AG04449 (cell line): Measurements from ENCODE around the gene HID1.

Source experiments
- CTCF ChIA-PET: fragments of 350-600 bp; formaldehyde crosslinking; extraction: SDS; loops from one replicate; lab custom pipeline; 2021; ENCODE audit warnings: antibody characterized with exemption; lab: Yijun Ruan, JAX
- POLR2A ChIA-PET: fragments of 400-600, 350-600 bp; formaldehyde crosslinking; extraction: SDS; loops from one replicate; lab custom pipeline; 2020; ENCODE audit warnings: antibody characterized with exemption, inconsistent platforms; lab: Yijun Ruan, JAX
- DNase-seq: peaks from one replicate; pipeline ENCODE4 v3.0.0-alpha.2; 2010; ENCODE audit warnings: low read depth, low spot score
- H3K4me3 ChIP-seq: 2 replicates; pipeline ENCODE4 v1.5.1; 2011; ENCODE audit warnings: low read depth, mild to moderate bottlenecking, control low read depth, low read length
- TF ChIP-seq, protein P1 (sequence below): IDR thresholded peaks from one replicate; pipeline ENCODE4 v1.5.1; 2011; ENCODE audit warnings: mild to moderate bottlenecking, moderate library complexity, low read length, control low read depth, inconsistent platforms; ENCODE audit not compliant: insufficient read depth; ENCODE audit errors: missing control alignments

The HID1 gene

DNA sequence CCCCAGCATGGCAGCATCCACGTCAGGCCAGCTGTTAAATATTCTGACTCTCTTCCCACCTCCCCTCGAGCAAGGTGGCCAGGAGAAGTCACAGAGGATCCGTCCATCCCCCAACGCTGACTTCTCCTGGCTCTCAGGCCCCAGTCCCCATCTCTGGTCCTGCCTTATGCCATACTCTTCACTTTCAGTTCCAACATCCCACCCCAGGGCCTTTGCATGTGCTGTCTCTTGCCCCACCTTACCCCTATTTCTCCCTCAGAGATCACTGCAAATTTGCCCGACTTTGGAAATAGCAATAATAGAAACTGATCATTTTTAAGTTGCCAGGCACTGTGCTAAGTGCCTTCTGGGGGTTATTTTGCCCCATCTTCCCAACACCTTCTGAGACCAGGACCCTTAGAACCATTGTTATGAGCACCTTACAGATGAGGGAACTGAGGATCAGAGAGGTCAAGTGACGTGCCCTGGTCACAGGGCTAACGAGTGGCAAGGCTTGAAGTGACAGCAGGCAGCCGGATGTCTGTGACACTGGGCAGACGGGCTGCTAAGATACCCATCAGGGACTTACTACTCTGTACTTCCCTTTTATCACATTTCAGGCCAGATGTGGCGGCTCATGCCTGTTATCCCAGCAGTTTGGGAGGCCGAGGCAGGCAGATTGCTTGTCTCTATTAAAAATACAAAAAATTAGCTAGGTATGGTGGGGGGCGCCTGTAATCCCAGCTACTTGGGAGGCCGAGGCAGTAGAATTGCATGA lies 17.7 kb downstream of the HID1 start:
- DNase-seq, result no peak
- H3K4me3 ChIP-seq, result no peak overlapping the region
- ChIA-PET POLR2A (no interaction called here), CTCF (interaction anchor here (0.8 to 9.5 kb wide), 5 partner anchors 10 to 245 kb away, joined by 3 to 181 read pairs (median 102); partner anchors contain the start of genes HID1, OTOP2 and USH1G)
- TF ChIP-seq, protein P1, sequence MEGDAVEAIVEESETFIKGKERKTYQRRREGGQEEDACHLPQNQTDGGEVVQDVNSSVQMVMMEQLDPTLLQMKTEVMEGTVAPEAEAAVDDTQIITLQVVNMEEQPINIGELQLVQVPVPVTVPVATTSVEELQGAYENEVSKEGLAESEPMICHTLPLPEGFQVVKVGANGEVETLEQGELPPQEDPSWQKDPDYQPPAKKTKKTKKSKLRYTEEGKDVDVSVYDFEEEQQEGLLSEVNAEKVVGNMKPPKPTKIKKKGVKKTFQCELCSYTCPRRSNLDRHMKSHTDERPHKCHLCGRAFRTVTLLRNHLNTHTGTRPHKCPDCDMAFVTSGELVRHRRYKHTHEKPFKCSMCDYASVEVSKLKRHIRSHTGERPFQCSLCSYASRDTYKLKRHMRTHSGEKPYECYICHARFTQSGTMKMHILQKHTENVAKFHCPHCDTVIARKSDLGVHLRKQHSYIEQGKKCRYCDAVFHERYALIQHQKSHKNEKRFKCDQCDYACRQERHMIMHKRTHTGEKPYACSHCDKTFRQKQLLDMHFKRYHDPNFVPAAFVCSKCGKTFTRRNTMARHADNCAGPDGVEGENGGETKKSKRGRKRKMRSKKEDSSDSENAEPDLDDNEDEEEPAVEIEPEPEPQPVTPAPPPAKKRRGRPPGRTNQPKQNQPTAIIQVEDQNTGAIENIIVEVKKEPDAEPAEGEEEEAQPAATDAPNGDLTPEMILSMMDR, result no peak

DNA sequence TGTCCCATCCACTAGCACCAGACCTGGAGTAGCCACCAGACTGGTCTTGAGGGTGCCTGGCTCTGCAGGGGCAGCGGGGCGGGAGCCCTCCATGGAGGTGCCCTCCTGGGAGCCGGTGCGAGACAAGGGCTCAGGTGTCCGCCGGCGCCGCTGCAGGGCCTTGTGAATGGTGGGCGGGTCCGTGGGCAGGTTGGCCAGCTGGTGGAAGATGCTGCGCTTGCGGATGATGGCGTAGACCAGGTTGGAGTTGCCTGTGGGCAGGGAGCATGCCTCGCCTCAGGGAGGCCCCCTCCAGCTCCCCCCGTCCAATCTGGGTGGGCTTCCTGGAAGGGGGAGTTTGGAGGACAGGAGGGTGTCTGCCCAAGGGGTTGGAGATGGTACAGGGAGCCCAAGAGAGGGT lies 18.4 kb downstream of the HID1 start:
- TF ChIP-seq, protein P1, result no peak
- POLR2A ChIA-PET, result no interaction called here
- no peak overlapping the region for H3K4me3 ChIP-seq
- no peak for DNase-seq
- CTCF ChIA-PET, result interaction anchor here (1.5 to 8.8 kb wide), 4 partner anchors 7 to 246 kb away, joined by 3 to 109 read pairs (median 82); partner anchors contain the start of genes OTOP2 and USH1G

DNA sequence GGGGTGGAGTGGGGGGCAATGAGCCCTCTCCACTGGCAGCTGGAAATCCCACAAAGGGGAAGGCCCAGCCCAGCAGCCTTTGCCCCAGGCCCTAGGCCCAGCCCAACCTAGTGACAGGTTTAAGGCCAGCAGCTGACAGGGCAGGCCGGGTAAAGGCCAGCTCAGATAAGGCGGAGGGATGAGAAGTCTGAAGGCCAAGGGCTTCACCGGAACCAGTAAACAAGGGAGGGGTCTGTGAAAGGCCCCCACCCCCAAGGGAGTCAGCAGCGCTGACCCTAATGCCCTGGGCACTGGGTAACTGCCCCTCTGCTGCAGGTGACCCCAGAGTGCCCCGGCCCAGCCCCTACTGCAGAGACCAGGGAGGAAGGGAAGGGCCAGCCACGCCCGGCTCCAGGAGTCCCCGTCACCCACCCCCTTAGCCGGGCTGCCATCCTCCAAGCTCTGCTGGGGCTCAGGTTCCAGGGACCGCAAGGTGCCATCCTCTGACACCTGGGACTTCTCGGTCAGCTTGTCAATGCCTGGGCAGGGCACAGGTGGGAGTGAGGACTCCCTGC lies 19.3 kb downstream of the HID1 start:
- H3K4me3 ChIP-seq, result no peak overlapping the region
- TF ChIP-seq, protein P1, result no peak
- CTCF ChIA-PET, result interaction anchor here (1.6 to 8.2 kb wide), 3 partner anchors 8 to 162 kb away, joined by 4 to 109 read pairs (median 61); partner anchors contain the start of genes OTOP2 and USH1G
- POLR2A ChIA-PET, result no interaction called here
- no peak for DNase-seq

DNA sequence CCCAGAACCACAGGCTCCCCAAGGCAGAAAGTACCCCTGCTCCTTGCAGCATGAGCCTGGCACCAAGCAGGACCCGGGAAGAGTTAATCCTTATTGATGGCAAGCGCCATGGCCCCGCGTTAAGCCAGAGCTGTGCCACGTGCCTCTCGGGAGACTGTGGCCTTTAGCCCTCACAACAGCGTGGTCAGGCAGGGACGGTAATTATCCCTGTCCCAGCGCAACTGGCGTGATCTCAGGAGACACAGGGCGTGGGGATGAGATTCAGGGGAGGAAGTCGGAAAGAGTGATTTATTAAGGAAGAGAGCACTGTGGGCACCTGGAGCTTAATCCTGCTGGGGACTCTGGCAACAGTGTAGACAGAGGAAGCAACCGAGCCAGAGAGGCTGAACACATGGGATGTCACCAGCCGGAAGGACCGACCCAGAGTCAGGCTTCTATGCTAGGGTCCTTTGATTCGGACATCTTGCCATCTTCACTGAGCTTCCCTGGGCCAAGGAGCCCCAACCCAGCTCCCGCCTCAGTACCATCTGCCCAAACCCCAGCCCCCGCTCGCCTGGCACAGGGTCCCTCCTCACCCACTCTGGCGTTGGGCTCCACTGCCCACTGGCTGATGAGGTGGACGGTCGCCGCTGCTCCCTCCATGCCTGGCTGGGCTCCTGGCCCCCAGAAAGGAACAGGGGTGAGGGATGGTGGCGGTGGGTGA lies 20.0 kb downstream of the HID1 start:
- no peak for DNase-seq
- TF ChIP-seq, protein P1, result no peak
- H3K4me3 ChIP-seq, result no peak overlapping the region
- POLR2A ChIA-PET, result no interaction called here
- CTCF ChIA-PET, result interaction anchor here (1.6 to 8.2 kb wide), 3 partner anchors 9 to 161 kb away, joined by 4 to 109 read pairs (median 61); partner anchors contain the start of genes OTOP2 and USH1G

DNA sequence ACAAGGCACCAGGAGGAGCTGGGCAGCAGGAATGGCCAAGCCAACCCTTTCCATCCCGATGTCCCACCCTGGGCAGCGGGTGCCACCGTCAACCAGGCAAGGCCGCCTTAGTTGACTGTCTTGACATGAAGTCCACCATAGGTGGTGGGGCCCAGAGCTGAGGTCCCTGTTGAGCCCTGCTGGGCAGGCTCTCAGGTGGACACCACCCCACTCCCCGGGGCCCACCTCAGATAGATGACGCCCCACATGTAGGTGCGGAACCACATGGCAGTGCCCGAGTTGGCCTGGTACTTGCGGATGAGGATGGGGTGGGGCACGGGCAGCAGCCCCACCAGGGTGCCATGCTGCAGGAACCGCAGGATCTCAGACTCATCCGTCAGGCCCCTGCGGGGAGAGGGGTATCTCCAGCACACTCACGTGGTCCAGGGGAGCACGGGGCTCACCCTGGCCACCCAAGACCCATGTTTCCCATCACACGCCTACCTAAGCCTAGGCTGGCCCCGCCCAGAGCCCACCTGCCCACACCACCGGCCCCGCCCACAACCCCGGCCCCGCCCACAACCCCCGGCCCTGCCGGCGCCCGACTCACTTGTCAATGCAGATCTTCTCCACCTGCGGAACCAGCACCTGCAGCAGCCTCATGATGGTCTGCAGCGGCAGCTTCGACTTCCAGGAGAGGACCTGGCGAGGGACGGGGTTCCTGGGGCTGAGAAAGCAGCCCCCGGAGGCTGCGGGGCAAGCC lies 20.7 kb downstream of the HID1 start:
- TF ChIP-seq, protein P1, result no peak
- CTCF ChIA-PET, result interaction anchor here (1.6 to 8.2 kb wide), 3 partner anchors 10 to 160 kb away, joined by 4 to 109 read pairs (median 61); partner anchors contain the start of genes OTOP2 and USH1G
- POLR2A ChIA-PET, result no interaction called here
- no peak for DNase-seq
- no peak overlapping the region for H3K4me3 ChIP-seq
